ENCODE data around the gene PLEKHG5. TPM values are rescaled to one million over a fixed set of nuclear protein-coding genes. Genes with fewer than 3 reads are reported as not detected.

The PLEKHG5 gene
- total RNA-seq, 1 donor from 2014 or later, result 16.8 TPM

GRCh38 chr1:6486433-6487011, 4.9 kb downstream of the PLEKHG5 start:
- intact Hi-C loops (cut with DNase I), result loop anchor here (5.0 kb wide), 1 partner anchor 161 kb away; no protein-coding TSS in a partner anchor
- peak; percentile 89 for DNase-seq (ENCODE audit: missing footprints)
- ATAC-seq, result peak; percentile 77

- intact Hi-C loops (cut with DNase I), result loop anchor here (5.0 kb wide), 1 partner anchor 162 kb away; no protein-coding TSS in a partner anchor
- ATAC-seq, result no peak
- no peak for DNase-seq (ENCODE audit: missing footprints)
Observed at GRCh38 chr1:6485168-6486101, 6.0 kb downstream of the PLEKHG5 start.

- DNase-seq (ENCODE audit: missing footprints) (no peak), ATAC-seq (no peak)
- intact Hi-C loops (cut with DNase I), result loop anchor here (5.0 kb wide), 1 partner anchor 163 kb away; no protein-coding TSS in a partner anchor
Observed at GRCh38 chr1:6484826-6485167, 6.7 kb downstream of the PLEKHG5 start.

- intact Hi-C loops (cut with DNase I), result no loop called here
- ATAC-seq, result no peak
- no peak for DNase-seq (ENCODE audit: missing footprints)
Observed at GRCh38 chr1:6483761-6484117, 7.7 kb downstream of the PLEKHG5 start.

GRCh38 chr1:6483017-6483760, 8.3 kb downstream of the PLEKHG5 start:
- intact Hi-C loops (cut with DNase I), result no loop called here
- no peak for ATAC-seq

GRCh38 chr1:6481820-6482219, 9.6 kb downstream of the PLEKHG5 start:
- ATAC-seq (no peak), DNase-seq (ENCODE audit: missing footprints) (no peak)
- intact Hi-C loops (cut with DNase I), result no loop called here

More at GRCh38 chr1:6483017-6483760, 8.3 kb downstream of the PLEKHG5 start:
- no peak for DNase-seq (ENCODE audit: missing footprints)

- intact Hi-C loops (cut with DNase I), result no loop called here
- no peak for DNase-seq (ENCODE audit: missing footprints)
Observed at GRCh38 chr1:6477039-6477820, 14.2 kb downstream of the PLEKHG5 start.

GRCh38 chr1:6476483-6476882, 15.0 kb downstream of the PLEKHG5 start:
- ATAC-seq (no peak), DNase-seq (ENCODE audit: missing footprints) (no peak)
- intact Hi-C loops (cut with DNase I), result no loop called here

More at GRCh38 chr1:6477039-6477820, 14.2 kb downstream of the PLEKHG5 start:
- no peak for ATAC-seq

GRCh38 chr1:6475381-6476133, 15.9 kb downstream of the PLEKHG5 start:
- intact Hi-C loops (cut with DNase I), result no loop called here
- DNase-seq (ENCODE audit: missing footprints), result peak; percentile 82
- ATAC-seq, result peak; percentile 79

GRCh38 chr1:6474815-6475282, 16.6 kb downstream of the PLEKHG5 start:
- no peak for ATAC-seq
- intact Hi-C loops (cut with DNase I), result no loop called here
- no peak for DNase-seq (ENCODE audit: missing footprints)

GRCh38 chr1:6473974-6474814, 17.3 kb downstream of the PLEKHG5 start:
- no peak for ATAC-seq

GRCh38 chr1:6473156-6473555, 18.3 kb downstream of the PLEKHG5 start:
- intact Hi-C loops (cut with DNase I), result no loop called here
- no peak for DNase-seq (ENCODE audit: missing footprints)
- no peak for ATAC-seq

More at GRCh38 chr1:6473974-6474814, 17.3 kb downstream of the PLEKHG5 start:
- intact Hi-C loops (cut with DNase I), result no loop called here
- no peak for DNase-seq (ENCODE audit: missing footprints)

- ATAC-seq (no peak), DNase-seq (ENCODE audit: missing footprints) (no peak)
- intact Hi-C loops (cut with DNase I), result no loop called here
Observed at GRCh38 chr1:6472391-6472790, 19.1 kb downstream of the PLEKHG5 start.

GRCh38 chr1:6471970-6472368, 19.5 kb downstream of the PLEKHG5 start:
- DNase-seq (ENCODE audit: missing footprints) (no peak), ATAC-seq (no peak)
- intact Hi-C loops (cut with DNase I), result no loop called here

- ATAC-seq (no peak), DNase-seq (ENCODE audit: missing footprints) (no peak)
- intact Hi-C loops (cut with DNase I), result no loop called here
Observed at GRCh38 chr1:6471086-6471969, 20.1 kb downstream of the PLEKHG5 start.

Measured in Right ventricle myocardium inferior (tissue), 1 donor.